IPS-NIHi7 (cell line): ENCODE data around the gene CD2.
"Not testable (repeated sequence)": the region's sequence is repeated elsewhere in the genome, so short reads cannot be mapped to it uniquely, and the experiment has no call there.

Source experiments
- DNase-seq: peaks from one replicate; pipeline ENCODE4 v3.0.0; 2012; ENCODE audit warnings: mixed read lengths; ENCODE audit errors: extremely low spot score

The CD2 gene

GRCh38 chr1:116732726-116733125 lies 21.5 kb upstream of the CD2 start:
- DNase-seq, result no peak

GRCh38 chr1:116733476-116734365 lies 20.5 kb upstream of the CD2 start:
- no peak for DNase-seq

- no peak for DNase-seq
Observed at GRCh38 chr1:116735246-116735645, 19.0 kb upstream of the CD2 start.

GRCh38 chr1:116737020-116737854 lies 17.0 kb upstream of the CD2 start:
- DNase-seq, result peak; percentile 85

- DNase-seq, result no peak
Observed at GRCh38 chr1:116737855-116738321, 16.3 kb upstream of the CD2 start.

- DNase-seq, result no peak
Observed at GRCh38 chr1:116738673-116739370, 15.4 kb upstream of the CD2 start.

GRCh38 chr1:116739371-116740012 lies 14.7 kb upstream of the CD2 start:
- no peak for DNase-seq

GRCh38 chr1:116740296-116740695 lies 13.9 kb upstream of the CD2 start:
- DNase-seq, result no peak

GRCh38 chr1:116740746-116741145 lies 13.5 kb upstream of the CD2 start:
- DNase-seq, result no peak

- no peak for DNase-seq
Observed at GRCh38 chr1:116741836-116742565, 12.2 kb upstream of the CD2 start.

- DNase-seq, result no peak
Observed at GRCh38 chr1:116743535-116743934, 10.7 kb upstream of the CD2 start.

GRCh38 chr1:116748272-116748671 lies 6.0 kb upstream of the CD2 start:
- no peak for DNase-seq

- no peak for DNase-seq
Observed at GRCh38 chr1:116751146-116751545, 3.1 kb upstream of the CD2 start.

GRCh38 chr1:116751621-116752020 lies 2.6 kb upstream of the CD2 start:
- DNase-seq, result no peak

- no peak for DNase-seq
Observed at GRCh38 chr1:116753312-116753711, 918 bp upstream of the CD2 start.

GRCh38 chr1:116755066-116755465 lies 836 bp downstream of the CD2 start:
- DNase-seq, result no peak

GRCh38 chr1:116755681-116756080 lies 1.5 kb downstream of the CD2 start:
- no peak for DNase-seq

- DNase-seq, result not testable (repeated sequence)
Observed at GRCh38 chr1:116756092-116756491, 1.9 kb downstream of the CD2 start.

GRCh38 chr1:116758456-116758815 lies 4.2 kb downstream of the CD2 start:
- not testable (repeated sequence) for DNase-seq

- no peak for DNase-seq
Observed at GRCh38 chr1:116759636-116760035, 5.4 kb downstream of the CD2 start.

GRCh38 chr1:116760487-116760886 lies 6.3 kb downstream of the CD2 start:
- no peak for DNase-seq
